GM19328 (cell line): Measurements from ENCODE around the gene TEC.
A peak's percentile ranks its signal among the peaks of the same experiment; 100 is the strongest.
"Not testable (repeated sequence)": the region's sequence is repeated elsewhere in the genome, so short reads cannot be mapped to it uniquely, and the experiment has no call there.

ENCODE experiments used
- ATAC-seq: cut with Tn5 transposase; IDR thresholded peaks from one replicate; pipeline ENCODE4 v1.9.1; 2021; ENCODE audit warnings: mild to moderate bottlenecking, moderate library complexity; ENCODE audit not compliant: unreplicated experiment

Gene TEC

DNA sequence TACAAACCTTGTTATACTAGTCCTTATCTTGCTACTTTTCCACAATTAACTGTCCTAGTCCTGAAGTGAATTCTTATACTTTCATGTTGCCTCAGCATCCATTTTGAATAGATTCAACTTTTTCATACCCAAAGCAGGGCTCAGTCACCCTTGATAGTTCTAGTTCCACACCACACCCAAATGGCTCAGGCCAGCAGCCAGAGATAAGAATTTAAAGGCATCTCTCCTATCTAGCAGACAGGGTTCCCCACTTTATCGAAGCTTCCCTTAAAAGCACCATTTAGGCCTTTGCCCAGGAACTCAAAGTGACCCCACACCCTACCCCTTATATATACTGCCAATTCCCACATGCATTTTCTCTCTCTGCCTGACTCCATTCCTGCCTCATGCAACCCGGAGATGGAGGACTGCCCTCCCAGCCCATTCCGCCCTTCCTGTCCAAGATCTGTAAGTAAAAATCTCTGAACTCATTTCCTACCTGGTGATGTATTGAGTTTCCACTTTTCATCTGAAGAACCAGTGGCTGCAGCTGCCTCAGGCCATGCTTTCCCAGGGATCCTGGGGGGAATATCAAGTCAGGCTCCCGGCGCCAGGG, 71.9 kb downstream of the TEC start:
- ATAC-seq: no peak

DNA sequence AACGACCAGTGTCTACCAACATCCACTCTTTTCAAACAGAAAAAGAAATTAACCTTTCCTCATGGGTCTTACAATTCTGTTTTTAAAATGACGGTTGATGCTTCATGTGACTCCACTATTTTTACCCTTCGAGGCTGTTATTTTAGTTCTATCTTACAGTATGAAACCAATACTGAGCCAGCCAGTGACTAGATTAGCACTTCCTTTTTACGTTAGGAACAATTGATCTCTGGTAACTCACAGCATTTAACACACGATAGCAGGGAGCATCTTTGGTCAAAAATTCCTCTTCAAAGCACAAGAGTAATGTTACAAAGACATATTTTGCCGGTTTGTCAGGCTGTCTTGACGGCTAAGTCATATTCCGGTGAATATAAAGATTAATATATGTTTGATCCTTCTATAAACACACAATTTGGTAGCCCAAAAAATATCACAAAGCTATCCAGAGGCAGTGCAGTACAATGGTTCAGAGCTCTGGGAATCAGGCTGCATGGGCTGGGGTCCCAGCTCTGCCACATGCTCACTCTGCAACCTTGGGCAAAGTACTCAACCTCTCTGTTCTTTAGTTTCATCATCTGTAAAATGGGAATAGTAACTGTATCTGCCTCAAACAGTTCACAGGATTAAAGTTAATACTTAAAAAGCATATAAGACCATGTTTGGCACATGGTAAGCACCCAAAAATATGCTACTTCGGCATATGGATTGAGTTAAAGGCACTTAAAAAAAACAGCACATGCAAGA, 72.7 kb downstream of the TEC start:
- peak; percentile 69 for ATAC-seq

DNA sequence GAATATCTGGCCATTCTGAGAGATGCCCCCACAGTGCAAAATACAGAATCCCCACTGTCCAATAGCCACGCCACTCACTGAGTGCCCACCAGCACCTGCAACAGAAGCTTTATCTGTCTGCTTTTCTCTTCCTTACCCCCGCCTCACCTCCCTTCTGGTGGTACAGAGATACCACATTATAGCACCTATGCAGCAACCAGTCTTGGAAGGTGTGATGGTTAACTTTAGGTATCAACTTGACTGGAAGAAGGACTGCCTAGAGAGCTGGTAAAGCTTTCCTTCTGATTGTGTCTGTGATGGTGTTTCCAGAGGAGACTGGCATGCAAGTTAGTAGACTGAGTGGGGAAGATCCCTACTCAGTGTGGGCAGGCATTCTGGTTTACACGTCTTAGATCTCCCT, 73.8 kb downstream of the TEC start:
- ATAC-seq: no peak

DNA sequence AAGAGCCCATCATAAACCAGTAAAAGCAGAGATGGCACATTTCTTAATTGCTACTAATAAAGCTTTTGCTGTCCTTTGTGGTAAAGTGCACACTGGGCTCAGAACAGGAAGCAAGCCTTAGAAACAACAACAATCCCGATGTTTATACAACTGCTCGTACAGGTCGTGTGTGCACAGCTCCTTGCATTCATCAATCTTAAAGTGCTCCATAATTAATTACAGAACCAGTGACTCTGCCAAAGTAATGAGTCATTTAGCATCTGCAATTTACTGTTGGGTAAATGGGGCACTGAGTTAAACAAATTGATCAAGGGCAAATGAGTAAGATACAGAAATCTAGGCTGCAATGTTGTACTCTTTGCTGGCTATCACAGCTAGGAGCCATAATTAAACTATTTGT, 74.3 kb downstream of the TEC start:
- no peak for ATAC-seq

DNA sequence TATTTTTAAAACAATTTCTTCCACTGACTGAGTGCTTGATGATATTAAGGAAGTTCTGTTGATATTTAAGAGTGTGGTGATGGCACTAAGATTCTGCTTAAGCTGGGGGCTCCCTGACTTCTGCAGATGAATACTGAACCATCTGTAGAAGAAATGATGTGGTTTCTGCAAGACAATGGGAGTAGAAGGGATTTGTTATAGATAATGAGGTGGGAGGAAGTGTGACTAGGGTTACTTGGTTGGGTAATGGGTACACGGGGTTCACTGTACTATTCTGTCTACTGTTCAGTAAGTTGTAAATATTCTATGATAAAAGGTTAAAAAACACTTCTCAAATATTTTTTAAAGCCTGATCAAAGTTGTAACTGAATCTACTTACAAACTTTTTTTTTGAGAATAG, 74.7 kb downstream of the TEC start:
- ATAC-seq: no peak

DNA sequence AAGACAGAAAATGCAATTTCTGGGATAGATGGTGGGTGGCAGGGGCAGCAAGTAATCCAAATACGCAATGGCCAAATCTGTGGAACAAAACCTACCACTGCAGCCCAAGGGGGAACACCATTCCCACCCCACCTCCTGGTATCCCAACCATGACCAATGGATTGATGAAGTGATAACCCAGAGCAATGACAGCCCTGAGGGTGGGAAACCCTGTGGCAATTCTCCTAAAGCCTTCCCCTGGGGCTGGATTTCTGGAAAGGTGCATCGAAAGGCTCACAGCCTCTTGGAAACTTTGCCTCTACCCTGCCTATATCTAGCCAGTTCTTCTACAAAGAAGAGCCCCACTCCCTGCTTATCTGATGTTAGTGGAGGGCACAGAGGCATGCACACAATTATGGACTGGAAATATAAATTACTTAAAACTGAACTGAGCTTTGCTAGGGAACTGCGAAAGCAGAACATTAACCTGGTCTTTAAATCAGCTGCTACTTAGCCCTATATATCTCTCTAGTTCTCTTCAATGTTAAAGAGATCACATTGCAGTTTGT, 75.6 kb downstream of the TEC start:
- ATAC-seq: no peak

DNA sequence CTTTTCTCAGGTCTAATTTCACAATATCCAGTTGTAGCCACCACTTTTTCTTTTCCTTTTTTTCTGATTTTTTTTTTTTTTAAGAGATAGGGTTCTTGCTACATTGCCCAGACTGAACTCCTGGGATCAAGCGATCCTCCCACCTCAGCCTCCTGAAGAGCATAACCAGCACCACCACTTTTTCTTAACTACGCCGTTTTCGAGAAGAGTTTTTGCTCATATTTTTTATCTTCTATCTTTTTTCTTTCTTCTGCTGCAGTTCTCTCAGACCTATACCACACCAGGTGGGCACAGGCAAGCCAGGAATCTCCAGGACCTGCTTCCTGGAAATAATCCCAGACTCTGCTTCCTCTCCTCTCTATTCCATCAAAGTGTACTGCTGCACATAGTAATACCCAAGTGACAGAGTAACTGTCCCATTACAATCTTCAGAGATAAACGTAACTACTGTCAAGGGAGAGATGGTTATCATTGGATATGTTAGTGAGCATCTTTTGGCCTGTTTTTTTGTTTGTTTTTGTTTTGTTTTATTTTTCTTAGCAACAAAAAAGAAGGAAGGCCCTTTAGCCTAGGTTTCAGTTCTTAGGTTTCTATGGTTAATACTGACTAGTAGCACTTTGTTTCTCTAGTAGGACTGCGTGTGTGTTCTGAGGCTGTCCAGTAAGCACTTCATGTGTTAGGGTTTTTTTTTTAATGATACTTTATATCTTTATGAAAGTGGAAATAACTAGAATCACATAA, 76.4 kb downstream of the TEC start:
- ATAC-seq: no peak

DNA sequence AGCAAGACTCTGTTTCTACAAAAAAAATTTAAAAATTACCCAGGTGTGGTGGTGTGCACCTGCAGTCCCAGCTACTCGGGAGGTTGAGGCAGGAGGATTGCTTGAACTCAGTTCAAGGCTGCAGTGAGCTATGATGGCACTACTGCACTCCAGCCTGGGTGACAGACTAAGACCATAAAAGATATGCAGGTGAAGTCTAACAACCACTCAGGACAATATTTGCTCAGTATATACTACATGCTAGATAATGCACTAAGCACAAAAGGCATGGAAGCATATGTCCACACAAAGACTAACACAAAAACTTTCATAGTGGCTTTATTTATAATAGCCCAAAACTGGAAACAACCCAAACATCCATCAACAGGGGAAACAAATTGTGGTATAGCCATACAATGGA, 77.9 kb downstream of the TEC start:
- no peak for ATAC-seq

DNA sequence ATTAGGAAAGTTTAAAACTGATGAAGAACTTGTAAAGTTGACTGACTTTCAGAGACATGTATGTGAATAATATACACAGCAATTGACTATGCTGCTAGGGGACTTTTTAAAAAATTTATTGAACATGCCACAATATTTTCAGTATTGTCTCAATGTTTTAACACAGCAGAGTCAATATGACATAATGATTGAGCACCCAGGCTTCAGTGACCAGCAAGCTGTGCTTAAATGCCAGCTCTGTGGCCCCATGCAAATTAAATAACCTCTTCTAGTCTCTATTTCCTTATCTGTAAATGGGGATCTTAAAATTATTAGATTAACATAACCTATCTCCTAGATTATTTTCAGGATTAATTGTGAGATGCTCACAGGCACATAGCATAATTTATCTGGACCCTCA, 78.8 kb downstream of the TEC start:
- no peak for ATAC-seq

DNA sequence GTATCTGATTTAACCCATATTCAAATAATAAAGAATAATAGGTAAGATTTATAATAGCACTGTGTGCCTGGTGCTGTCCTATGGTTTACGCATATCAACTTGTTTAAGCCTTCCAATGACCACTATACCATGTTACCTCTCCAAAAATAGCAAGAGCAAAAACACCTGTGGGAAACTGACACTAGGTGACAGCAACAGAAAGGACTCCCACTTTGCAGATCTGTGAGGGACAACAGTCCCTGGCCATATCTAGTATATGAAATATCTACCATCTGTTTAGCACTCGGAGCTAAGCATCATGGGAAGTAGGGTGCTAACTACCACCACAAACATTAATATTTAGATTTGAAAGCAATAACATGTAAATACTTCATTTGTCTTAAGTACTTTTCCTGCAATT, 79.9 kb downstream of the TEC start:
- ATAC-seq: no peak

DNA sequence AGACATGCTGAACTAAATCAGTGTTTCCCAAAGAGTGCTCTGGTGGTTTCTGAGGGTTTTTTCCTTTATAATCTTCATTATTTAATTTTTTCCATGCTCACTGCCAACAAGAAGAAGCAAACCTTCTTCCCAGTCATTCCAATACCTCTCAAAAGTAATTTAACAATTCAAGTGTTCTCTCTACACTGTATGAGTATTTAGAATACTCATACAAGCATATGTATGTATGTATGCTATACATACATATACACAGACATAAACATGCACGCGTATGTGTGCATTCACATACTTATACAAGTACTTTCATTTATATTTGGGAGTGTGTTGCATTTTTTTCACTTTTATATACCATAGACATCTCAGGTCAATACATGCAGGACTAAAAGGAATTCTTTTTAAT, 81.2 kb downstream of the TEC start:
- ATAC-seq: no peak

DNA sequence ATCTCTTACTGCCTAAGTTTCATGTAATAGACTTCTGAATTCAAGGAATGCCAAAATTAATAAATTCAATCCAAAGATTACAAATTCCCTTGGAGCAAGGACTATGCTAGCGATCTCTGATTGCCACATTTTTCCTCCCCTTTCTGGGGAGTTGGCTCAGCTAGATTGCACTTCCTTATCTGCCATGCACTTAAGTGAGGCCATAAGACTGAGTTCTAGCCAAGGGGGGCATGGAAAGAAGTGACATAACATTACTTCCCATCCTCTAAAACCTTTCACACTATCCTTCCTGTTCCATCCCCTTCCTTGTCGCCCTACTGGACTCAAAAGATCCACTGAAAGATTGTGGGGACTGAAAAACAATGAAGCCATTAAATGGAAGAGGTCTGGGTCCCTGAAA, 81.8 kb downstream of the TEC start:
- ATAC-seq: no peak

DNA sequence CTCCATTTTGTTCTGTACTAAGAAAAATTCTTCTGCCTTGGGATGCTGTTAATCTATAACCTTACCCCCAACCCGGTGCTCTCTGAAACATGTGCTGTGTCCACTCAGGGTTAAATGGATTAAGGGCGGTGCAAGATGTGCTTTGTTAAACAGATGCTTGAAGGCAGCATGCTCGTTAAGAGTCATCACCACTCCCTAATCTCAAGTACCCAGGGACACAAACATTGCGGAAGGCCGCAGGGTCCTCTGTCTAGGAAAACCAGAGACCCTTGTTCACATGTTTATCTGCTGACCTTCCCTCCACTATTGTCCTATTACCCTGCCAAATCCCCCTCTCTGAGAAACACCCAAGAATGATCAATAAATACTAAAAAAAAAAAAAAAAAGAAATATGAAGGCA, 82.6 kb downstream of the TEC start:
- not testable (repeated sequence) for ATAC-seq

DNA sequence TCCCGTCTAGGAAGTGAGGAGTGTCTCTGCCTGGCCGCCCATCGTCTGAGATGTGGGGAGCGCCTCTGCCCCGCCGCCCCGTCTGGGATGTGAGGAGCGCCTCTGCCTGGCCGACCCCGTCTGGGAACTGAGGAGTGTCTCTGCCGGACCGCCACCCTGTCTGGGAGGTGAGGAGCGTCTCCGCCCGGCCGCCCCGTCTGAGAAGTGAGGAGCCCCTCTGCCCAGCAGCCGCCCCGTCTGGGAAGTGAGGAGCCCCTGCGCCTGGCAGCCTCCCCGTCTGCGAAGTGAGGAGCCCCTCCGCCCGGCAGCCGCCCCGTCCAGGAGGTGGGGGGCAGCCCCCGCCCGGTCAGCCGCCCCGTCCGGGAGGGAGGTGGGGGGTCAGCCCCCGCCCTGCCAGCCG, 83.2 kb downstream of the TEC start:
- ATAC-seq: not testable (repeated sequence)

DNA sequence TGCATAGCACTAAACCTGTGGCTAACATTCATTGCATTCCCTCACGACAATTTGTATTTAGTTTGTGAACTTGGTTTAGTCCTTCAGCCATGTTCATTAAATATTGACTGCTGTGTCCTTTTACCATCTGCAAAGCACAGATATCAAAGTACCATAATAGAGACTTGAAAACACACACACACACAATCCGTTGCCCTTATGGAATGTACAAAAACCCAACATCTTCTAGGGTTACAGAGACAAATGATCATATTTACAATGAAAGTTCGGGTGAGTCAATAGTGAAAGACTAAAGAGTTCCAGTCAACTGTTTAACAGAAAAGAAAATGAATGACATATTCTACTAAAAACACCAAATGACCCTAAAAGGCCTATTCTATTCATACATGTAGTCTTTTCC, 84.8 kb downstream of the TEC start:
- no peak for ATAC-seq

DNA sequence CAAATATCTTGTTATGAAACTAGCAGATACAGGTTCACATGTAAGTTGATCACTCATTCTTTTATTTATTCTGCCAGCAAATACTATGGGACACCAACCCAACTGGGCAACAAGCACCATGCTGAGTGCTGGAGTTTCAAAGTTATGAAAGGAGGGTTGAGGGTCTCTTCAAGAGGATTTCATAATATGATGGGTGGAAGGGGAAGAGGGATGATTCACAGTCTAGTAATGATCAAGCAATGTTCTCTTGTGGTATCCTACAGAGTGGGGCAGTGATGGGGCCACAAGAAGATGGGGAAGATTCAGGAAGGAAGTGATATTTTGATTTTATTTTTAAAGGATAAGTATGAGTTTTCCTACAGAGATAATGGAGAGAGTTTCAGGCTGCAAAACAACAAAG, 89.4 kb downstream of the TEC start:
- no peak for ATAC-seq

DNA sequence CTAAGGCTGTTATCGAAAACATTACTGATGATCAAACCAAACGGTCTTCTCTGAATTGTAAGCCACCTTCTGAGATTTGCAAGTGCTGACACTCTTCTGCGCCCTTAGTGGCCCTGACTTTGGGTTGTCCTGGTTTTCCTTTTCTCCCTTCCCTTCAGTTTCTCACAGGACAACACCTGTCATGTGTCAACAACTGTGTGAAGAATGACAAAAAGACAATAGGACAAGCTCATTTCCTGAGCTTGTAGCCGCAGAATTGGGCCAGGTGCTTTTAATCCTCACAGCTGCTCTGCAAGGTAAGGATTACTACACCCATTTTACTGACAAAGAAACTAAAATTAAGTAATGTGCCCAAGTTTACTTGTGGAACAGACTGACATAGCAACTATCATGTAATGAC, 90.7 kb downstream of the TEC start:
- ATAC-seq: no peak

DNA sequence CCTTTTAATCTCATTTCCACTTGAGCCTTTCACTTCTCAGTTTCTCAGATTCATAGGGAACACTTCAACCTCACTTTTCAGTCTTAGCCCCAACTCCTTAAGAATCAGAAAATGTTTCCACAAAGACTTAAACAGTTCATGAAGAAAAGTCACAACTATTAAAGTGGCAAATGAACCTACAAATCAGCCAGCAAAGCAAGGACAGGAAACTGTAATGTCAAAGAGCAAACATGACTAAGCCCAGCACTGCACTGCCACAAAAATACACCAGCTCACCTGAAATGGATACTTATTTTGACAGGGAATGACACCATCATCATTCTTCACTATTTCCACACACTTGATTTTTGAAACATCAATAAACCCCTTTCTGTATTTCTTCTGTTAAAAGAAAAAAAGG, 93.8 kb downstream of the TEC start:
- no peak for ATAC-seq

DNA sequence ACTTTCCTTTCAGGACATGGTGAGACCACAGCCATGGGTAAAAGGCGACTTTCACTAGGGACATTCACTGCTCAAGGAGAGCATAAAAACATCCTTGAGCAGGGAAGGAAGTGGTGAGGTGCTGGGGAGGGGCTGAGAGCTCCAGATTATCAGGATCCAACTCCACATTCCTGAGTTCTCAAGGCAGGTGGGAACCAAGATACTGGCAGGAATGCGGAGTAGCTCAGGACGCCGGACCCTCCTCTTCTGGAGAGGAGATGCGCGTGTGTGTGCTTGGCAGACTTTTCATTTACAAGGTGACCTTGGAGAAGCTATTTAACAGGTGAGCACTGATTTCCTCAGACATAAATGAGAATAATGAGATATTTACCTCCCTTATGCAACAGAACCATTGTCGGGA, 94.3 kb downstream of the TEC start:
- ATAC-seq: no peak

DNA sequence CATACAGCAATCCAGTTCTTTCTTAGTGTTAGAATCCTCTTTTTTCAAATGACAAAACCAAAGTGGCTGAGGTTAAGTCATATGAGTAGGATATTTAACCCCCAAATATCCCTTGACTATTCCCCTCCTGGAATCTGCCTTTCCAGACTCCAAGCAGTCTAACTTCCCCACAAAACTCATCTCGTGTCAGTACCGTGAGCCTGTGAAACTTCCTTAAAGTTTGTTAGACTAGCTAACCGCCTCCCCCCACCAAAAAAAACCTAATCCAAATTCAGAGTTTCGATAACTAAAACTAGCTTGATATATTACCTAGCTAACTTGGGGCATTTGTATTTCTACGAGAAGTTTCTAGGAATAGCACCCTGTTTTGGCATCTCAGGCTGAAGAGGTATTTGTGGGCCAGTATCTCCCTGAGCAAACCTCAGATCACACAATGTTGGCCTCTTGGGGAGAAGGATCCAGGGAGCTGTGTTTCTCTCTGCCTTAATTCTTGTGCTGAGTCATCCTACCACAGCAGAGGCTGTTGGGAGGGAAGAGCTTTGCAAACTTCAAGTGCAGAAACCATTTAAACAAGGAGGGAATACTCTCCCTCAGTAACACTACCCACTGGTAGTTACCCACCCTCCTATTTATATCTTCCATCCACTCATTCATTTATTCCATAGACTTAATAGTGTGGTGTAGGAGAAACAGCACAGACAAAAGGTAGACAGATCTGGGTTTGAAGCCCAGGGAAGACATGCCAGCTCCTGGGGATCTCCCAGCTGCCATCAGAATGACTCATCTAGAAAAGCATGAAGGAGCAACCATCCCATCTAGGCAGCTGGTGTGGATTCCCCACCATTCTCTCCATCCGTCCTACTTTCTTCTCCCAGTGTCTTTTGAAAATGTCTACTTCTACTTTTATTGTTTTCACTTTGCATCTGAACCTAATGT, 96.3 kb downstream of the TEC start:
- peak; percentile 62 for ATAC-seq

DNA sequence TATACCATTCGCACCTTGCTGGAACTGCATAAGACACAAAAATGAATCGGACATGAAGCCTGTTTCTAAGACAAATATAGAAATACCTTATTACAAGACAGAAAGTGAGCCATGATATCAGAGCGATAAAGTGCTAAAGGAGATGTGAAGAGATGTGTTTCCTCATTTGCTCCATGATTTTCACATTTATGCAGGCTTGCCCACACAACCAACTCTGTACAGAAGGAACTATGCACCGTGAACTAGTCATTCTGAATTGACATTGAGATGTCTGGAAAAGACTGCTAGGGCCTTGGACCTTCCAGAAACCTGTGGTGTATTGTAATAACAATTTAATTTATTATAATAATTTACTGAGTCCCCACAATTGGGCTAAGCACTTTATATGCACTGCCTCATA, 97.0 kb downstream of the TEC start:
- no peak for ATAC-seq
